ENCODE measurements around the gene MYO1A. TPM values are rescaled to one million over a fixed set of nuclear protein-coding genes. Genes with fewer than 3 reads are reported as not detected.
"Not testable (repeated sequence)": the region's sequence is repeated elsewhere in the genome, so short reads cannot be mapped to it uniquely, and the experiment has no call there.

MYO1A gene
- total RNA-seq, 1 donor from 2014 or later = not detected

DNA sequence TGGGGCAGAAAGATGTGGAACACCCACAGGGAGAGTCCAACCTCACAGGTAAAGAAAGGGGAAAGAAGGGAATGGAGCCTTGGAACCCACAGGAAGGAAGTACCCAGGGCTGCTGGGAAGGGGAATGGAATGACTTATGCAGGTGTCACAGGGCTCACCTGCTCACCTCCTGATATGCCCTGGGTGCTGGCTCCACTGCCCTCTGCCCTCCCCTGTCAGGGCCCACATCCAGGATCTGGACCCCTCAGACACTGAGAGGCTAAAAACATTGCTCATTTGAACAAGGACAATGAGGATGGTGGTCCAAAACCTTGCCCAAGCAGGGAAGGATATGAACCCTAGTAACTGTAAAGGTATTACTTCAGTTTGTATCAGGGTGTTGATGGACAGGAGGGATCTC lies 62.9 kb downstream of the MYO1A start:
- no peak overlapping the region for H3K4me3 ChIP-seq (ENCODE audit: low read depth, low read length)
- TF ChIP-seq, protein P1, sequence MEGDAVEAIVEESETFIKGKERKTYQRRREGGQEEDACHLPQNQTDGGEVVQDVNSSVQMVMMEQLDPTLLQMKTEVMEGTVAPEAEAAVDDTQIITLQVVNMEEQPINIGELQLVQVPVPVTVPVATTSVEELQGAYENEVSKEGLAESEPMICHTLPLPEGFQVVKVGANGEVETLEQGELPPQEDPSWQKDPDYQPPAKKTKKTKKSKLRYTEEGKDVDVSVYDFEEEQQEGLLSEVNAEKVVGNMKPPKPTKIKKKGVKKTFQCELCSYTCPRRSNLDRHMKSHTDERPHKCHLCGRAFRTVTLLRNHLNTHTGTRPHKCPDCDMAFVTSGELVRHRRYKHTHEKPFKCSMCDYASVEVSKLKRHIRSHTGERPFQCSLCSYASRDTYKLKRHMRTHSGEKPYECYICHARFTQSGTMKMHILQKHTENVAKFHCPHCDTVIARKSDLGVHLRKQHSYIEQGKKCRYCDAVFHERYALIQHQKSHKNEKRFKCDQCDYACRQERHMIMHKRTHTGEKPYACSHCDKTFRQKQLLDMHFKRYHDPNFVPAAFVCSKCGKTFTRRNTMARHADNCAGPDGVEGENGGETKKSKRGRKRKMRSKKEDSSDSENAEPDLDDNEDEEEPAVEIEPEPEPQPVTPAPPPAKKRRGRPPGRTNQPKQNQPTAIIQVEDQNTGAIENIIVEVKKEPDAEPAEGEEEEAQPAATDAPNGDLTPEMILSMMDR (conservative IDR thresholded peaks at IDR 0.05; ENCODE audit: low read depth, low read length) = no peak
- no peak for DNase-seq (ENCODE audit: low read depth)

- not testable (repeated sequence) for H3K4me3 ChIP-seq (ENCODE audit: low read depth, low read length)
- DNase-seq (ENCODE audit: low read depth) = peak; percentile 36
These were observed 64.2 kb downstream of the MYO1A start for GRCh38 chr12:56985714-56986113.

GRCh38 chr12:56983386-56983785 lies 66.5 kb downstream of the MYO1A start:
- TF ChIP-seq, protein P1 (conservative IDR thresholded peaks at IDR 0.05; ENCODE audit: low read depth, low read length) = no peak
- H3K4me3 ChIP-seq (ENCODE audit: low read depth, low read length) = no peak overlapping the region

GRCh38 chr12:56982578-56983236 lies 67.2 kb downstream of the MYO1A start:
- not testable (repeated sequence) for H3K4me3 ChIP-seq (ENCODE audit: low read depth, low read length); DNase-seq (ENCODE audit: low read depth)

More at GRCh38 chr12:56983386-56983785, 66.5 kb downstream of the MYO1A start:
- DNase-seq (ENCODE audit: low read depth) = no peak

DNA sequence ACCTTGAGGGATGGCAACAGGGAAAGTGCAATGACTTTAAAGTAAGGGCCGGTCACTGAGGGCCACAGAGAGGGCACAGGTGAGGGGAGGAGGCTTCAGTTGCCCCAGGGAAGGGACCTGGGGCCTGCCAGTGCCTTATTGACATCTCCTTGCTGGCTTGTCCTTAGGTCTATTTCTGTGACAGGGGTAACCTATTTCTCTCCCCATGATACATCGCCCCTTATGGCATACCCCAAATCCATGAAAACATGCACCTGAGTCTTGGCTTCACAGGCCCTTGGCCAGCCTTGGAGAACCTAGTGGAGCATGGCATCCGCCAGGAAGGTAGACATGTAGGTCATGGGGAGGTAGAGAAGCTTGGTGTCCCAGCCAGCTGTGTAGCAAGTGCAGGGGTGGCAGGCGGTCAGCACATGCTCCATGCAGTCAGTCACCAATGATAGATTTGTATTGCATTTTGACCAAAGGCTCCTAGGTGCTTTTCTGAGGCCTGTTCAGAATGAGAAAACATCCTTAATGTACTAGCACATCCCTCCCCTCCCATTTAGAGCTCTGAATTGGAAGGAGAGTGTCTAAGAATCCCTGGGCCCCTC lies 68.9 kb downstream of the MYO1A start:
- H3K4me3 ChIP-seq (ENCODE audit: low read depth, low read length) = no peak overlapping the region
- no peak for DNase-seq (ENCODE audit: low read depth)
- TF ChIP-seq, protein P1 (conservative IDR thresholded peaks at IDR 0.05; ENCODE audit: low read depth, low read length) = no peak

GRCh38 chr12:56980268-56980667 lies 69.7 kb downstream of the MYO1A start:
- no peak for DNase-seq (ENCODE audit: low read depth)
- no peak overlapping the region for H3K4me3 ChIP-seq (ENCODE audit: low read depth, low read length)
- TF ChIP-seq, protein P1 (conservative IDR thresholded peaks at IDR 0.05; ENCODE audit: low read depth, low read length) = no peak

DNA sequence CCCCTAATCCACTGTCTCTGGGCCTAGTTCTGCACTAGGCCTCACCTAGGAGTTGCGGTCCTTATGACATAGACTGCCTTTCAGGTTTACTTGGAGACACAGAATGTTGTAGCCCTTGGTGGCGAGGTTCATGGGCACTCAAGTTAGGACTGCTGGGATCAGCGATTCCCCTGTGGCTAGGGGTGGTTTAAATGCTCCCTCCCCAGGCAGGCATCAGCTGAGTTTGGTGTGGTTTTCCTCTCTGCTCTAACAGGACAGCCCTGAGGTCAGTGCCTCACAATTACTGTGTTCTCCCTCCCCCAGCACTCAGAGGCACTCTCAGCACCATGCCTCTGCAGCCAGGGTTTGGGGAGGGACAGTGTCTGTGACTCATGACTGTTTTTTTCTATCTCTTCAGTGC lies 70.3 kb downstream of the MYO1A start:
- TF ChIP-seq, protein P1 (conservative IDR thresholded peaks at IDR 0.05; ENCODE audit: low read depth, low read length) = no peak
- H3K4me3 ChIP-seq (ENCODE audit: low read depth, low read length) = no peak overlapping the region
- DNase-seq (ENCODE audit: low read depth) = no peak

Other genes starting within 250 kb of the MYO1A start
- not detected in 2 replicates for gene SDR9C7, start 115.7 kb downstream of the MYO1A start, total RNA-seq
- 0.12 TPM in 1 of 2 replicates, not detected in the other for gene RDH16, start 92.5 kb downstream of the MYO1A start, total RNA-seq
- 4.7 and 5.4 TPM in 2 replicates for gene ZBTB39, start 43.6 kb downstream of the MYO1A start, total RNA-seq
- not detected in 2 replicates for gene TAC3, start 33.6 kb downstream of the MYO1A start, total RNA-seq
- gene NEMP1, start 28.7 kb upstream of the MYO1A start, total RNA-seq = 15.7 and 18.7 TPM in 2 replicates
- 15.9 and 24.4 TPM in 2 replicates for gene NAB2, start 39.0 kb upstream of the MYO1A start, total RNA-seq
- 66.1 and 71.4 TPM in 2 replicates for gene STAT6, start 61.2 kb upstream of the MYO1A start, total RNA-seq
- 0.72 and 8.9 TPM in 2 replicates for gene LRP1, start 78.4 kb upstream of the MYO1A start, total RNA-seq
- gene LRP1-AS, start 97.5 kb upstream of the MYO1A start, total RNA-seq = not detected in 2 replicates
- gene NXPH4, start 166.7 kb upstream of the MYO1A start, total RNA-seq = not detected in 2 replicates
- 118 and 258 TPM in 2 replicates for gene SHMT2, start 179.6 kb upstream of the MYO1A start, total RNA-seq
- gene STAC3, start 201.1 kb upstream of the MYO1A start, total RNA-seq = not detected in 2 replicates

All from epithelial cell of proximal tubule (primary cell).